Stimulated activated CD8-positive, alpha-beta memory T cell treated with anti-CD3 and anti-CD28 coated beads, Interleukin-15, amount 100 ng/mL, for 24 hours (primary cell): ENCODE results near the gene B4GALT7.
"Not testable (repeated sequence)": the region's sequence is repeated elsewhere in the genome, so short reads cannot be mapped to it uniquely, and the experiment has no call there.

Experiments used
- DNase-seq: peaks from one replicate; pipeline ENCODE4 v3.0.0-alpha.2; 2020; ENCODE audit warnings: low read depth

Gene B4GALT7, protein sequence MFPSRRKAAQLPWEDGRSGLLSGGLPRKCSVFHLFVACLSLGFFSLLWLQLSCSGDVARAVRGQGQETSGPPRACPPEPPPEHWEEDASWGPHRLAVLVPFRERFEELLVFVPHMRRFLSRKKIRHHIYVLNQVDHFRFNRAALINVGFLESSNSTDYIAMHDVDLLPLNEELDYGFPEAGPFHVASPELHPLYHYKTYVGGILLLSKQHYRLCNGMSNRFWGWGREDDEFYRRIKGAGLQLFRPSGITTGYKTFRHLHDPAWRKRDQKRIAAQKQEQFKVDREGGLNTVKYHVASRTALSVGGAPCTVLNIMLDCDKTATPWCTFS

DNA sequence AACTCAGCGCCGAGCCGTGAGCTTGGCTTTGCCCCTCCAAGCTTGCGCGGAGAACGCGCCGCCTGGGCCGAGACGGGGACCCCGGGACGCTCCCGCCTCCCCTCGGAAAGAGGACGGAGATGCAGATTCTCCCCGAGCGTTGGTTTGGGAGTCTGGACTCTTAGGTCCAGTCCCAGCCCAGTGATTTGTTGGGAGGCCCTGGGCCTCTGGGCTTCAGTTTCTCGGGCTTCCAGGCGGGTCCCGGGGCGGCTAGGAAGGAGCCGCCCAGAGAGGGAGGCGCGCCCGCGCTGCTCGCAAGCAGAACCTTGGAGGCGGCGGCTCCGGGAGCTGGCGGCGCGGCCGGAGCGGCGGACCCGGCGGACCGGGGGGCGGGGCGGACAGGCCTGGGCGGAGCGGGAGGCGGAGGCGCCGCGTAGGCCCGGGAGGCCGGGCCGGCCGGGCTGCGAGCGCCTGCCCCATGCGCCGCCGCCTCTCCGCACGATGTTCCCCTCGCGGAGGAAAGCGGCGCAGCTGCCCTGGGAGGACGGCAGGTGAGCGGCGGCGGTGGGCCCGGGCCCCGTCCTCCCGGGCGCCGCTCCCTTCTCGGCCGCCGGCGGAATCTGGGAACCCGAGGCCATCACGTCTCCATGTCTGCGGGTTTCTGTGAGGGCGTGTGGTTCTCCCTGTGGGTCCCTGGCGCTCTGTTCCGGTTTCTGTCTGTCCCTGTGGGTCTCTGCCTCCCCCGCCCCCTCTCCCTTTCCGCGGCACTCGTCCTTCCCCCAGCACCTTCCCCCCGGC is at the start of gene B4GALT7:
B4GALT7 (plus strand) TSS at position 402 of the 777 bp plus-strand sequence; CDS start at position 481, 79 bp downstream.
- peak; percentile 76 for DNase-seq

DNA sequence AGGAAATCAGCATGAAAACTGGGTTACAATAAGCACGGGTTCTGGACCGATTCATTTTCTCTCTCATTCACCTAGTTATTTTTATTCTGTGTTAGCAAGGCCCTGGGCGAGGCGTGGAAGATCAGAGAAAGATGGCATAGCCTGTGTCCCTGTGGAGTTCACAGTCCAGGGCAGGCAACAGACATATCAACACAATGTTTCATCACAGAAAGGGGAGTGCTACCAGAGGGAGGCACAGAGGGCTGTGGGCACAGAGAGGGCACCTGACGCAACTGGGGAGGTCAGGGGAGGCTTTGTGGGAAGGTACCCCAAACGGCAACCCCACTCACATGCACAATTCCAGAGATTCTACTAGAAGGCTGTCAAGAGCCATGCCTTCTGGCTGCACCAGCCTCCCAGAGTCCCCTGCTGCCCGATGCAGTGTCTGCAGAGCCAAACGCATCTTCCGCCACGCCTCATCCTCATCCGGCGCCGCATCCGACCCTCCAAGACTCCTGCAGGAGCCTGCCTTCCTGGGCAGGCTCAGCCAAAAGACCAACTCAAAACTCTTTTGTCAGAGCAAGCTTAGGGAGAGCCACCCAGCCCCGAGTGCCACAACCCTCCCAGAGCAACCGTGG is 47.0 kb upstream of the B4GALT7 start:
- no peak for DNase-seq

DNA sequence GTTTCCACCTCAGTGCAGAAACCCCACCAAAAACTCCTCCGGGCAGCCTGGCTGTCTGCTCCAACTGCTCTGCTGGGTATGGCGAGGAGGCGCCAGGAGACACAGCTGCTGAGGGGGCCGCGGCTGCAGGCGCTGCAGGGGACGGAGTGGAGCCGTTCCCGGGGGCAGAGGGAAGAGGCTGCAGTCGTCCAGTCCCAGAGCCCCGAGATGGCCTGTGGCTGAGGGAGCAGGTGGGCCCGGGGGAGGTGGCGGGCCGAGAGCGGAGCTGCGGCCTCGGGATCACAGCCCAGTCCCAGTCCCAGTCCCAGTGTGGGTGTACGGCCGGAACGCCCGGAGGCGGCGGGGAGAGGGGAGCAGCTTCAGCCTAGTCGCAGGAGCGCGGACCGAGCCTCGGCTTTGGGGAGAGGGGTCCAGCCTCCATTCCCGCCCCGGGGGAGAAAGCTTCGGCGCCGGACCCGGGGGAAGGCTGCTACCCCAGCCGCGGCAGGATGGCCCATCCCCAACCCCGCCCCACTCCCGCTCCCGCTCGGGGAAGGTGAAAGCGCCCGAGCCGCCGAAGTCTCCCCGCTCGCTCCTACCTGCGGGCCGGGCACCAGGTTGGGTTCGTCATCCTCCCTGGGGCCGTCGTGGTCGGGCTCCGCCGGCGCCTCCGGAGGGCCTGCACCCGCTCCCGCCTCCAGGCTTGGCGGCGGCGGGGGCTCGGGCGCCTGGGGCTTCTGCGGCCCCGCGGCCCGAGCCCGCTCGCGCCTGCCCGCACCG is 46.1 kb upstream of the B4GALT7 start:
- peak; percentile 22 for DNase-seq

DNA sequence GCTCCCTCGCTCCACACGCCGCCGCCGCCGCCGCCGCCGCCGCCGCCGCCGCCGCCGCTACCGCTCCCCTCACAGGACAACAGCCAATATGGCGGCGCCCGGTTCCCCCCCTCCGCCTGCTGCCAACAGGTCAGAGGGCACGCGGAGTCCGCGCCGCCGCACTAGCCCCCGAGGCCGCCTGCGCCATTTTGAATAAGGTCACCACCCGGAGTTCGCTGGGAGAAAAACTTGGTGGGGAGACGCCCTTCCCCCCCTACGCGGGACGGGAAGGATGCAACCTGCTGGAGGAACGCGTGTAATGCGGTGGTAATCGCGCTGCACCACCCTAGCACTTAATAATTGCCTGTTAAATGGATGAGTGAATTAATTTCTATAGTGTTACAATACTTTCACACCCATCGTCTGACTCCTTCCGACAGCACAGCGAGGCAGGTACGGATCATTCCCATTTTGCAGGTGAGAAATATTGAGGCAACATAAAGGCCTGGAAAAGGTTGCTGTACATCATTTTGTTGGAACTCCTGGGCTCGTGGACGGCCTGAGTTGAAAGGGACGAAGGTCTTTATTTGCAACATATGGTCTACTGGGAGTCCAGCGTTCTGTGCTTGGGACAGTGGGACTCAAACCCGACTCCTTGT is 45.3 kb upstream of the B4GALT7 start, which contains the start of gene FAM193B:
FAM193B (minus strand) TSS at position 90 of the 638 bp plus-strand sequence. CDS start 105 bp downstream, outside the sequence.
- peak; percentile 90 for DNase-seq

DNA sequence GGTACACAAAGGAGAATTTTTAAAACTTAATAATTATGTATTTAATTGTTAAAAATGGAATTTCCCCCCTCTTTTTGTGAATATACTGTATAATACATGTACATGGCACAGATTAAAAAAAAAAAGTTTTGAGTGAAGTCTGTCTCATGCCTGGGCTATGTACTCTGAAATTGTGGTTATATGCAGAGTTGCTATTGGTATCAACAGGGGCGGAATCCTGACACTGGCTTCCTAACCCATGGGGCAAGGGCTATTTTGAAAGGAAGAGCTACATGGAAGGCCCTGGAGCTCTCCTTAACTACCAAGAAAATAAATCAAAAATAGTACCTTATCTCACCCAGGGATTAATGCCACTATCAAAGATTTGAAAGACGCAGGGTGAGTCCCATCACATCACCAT is 44.7 kb upstream of the B4GALT7 start:
- DNase-seq: no peak

DNA sequence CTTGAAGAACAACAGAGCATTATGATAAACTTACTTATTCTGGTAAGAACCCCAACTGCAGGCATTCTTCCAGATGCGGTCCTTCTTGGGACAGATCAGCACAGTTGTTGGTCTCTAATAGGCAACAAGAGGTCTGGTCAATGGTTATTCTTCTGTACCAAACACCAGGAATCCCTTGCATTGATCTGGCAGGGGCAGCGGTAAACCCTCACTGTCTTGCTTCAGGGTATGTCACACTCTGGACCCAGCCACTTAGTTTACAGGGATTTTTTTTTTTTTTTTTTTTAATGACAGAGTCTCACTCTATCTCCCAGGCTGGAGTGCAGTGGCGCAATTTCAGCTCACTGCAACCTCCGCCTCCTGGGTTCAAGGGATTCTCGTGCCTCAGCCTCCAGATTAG is 44.3 kb upstream of the B4GALT7 start:
- DNase-seq: no peak

DNA sequence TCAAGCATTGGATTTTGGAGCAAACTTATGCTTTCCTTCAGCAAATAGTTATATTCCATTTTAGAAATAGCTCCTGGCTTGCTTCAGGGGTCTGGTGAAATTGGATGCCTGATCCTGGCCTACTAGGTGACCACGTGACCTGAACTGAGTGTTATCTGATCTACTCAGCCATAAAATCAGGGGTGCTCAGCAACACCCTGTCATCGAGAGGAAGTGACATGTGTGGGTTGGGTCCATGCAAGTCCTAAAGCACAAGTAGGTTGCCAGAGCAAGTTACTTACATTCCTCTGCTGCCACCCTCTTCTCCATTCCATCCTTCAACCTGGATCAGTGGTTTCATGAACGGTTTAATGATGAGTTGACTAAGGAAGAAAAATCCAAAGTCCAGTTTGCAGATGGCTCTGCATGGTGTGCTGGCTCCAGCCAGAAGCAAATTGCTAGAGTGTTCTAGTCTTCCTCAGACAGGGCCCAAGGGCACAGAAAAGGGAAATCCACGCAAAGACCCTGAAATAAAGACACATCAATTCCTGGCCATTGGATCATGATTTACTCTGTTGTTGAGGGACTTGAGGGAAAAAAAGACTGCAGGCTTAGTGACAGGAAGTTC is 42.8 kb upstream of the B4GALT7 start:
- DNase-seq: no peak

DNA sequence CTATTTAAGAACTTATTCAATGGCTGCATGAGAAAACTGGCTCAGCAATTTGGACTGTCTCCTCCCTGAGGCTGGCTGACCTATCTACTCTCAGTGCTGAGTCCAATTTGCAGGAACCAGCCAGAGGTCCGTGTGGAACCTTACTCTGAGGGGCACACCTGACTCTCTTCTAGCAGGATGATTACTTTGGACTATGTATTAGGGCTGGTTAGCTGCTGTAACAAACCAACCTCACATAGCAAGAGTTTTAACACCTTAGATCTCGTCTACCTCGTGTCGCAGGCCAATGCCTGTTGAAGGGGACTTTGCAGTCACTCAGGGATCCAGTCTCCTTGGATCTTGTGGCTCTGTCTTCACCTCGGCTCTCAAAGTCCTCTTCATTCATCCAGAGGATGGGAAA is 42.1 kb upstream of the B4GALT7 start:
- DNase-seq: no peak

DNA sequence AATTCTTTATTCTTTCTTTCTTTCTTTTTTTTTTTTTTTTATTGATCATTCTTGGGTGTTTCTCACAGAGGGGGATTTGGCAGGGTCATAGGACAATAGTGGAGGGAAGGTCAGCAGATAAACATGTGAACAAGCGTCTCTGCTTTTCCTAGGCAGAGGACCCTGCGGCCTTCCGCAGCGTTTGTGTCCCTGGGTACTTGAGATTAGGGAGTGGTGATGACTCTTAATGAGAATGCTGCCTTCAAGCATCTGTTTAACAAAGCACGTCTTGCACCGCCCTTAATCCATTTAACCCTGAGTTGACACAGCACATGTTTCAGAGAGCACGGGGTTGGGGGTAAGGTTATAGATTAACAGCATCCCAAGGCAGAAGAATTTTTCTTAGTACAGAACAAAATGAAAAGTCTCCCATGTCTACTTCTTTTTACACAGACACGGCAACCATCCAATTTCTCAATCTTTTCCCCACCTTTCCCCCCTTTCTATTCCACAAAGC is 40.4 kb upstream of the B4GALT7 start:
- DNase-seq: not testable (repeated sequence)

DNA sequence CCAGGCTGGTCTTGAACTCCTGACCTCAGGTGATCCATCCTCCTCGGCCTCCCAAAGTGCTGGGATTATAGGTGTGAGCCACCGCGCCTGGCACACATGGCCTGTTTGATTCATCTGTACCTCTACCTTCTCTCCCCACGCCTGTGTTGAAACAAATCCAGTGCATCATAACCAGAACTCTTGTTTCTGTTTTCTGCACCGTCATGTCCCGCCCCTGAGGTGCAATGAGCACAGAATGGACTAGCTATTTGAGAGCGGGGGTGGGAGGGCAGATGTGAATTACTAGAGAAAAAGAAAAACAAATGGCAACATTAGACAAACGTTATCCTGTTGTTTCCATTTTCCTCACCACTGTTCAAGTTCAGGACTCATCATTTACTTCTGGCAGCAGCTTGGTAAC is 34.9 kb upstream of the B4GALT7 start:
- no peak for DNase-seq

DNA sequence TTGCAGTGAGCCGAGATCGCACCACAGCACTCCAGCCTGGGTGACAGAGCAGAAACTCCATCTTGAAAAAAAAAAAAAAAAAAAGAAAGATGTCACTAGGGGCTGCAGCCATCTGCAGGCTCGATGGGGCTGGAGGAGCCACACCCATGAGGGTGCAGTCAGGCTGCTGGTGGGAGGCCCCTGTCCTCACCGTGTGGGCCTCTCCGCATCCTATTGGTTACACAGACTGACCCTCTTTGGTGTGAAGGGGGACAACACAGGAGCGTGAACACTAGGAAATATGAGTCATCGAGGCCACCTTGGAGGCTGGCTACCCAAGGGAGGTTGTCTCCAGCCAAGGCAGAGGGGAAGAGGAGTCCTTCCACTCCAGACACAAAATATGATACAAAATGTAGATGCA is 31.6 kb upstream of the B4GALT7 start:
- no peak for DNase-seq

DNA sequence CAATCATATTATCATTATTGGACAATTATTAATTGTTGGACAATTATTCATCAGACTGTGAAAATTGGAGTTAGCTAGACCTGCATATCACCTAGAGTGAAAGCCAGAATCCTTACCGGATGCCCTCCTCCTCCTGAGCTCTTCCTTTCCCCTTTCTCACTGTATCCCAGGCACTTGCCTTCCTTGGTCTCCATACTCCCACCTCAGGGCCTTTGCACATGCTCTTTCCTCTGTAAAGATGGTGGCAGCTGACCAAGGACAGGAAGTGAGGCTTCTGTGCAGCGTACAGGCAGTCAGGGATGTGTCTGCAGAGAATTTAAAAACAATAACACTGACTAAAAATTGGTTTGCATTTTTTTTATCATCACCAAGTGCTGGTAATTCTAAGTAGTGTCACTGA is 30.0 kb upstream of the B4GALT7 start:
- no peak for DNase-seq

DNA sequence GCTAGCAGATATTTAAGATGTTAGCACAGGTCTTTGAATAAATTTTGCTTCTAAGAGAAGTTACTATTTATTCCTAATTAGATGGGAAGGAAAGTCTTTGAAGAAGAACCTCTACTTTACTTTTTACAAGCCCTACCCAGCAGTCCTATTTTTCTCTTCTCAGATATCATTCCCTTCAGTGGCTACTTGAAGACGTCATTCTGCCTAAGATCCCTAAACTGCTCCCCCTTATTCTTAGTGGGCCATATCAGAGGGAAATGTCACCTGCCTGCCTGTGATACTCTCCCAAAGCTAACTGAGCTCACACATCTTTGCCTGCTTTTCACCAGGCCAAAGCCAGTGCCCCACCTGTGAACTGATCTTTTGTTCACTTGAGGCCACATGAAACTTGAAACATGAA is 24.4 kb upstream of the B4GALT7 start:
- DNase-seq: no peak

DNA sequence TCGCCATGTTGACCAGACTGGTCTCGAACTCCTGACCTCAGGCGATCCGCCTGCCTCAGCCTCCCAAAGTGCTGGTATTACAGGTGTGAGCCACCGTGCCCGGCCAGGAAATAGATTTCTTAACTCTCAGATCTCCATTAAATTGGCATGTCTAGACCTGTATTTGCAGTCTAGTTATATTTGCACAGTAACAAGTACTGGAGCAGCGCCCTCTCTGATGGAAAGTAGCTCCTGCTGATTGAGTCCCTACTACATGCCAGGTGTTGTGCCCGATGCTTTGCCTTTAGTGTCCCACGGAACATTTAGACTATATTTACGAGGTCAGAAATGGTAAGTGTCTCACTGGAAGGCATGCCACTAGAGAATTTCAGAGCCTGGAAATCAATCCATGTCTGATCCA is 23.8 kb upstream of the B4GALT7 start:
- no peak for DNase-seq

DNA sequence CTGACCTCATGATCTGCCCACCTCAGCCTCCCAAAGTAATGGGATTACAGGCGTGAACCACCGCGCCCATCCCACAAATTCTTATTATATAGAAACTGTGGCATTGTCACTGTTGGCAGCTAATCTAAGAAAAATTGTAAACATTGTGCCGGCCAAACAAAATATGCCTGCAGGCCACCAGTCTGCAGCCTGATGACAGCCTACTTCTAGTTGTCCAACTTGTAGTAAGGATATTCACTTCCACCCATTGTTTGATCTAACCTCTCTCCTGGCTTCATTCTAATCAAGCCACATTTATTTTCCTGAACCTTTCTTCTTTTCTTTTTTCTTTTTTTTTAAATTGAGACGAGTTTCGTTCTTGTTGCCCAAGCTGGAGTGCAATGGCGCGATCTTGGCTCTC is 21.6 kb upstream of the B4GALT7 start:
- no peak for DNase-seq

DNA sequence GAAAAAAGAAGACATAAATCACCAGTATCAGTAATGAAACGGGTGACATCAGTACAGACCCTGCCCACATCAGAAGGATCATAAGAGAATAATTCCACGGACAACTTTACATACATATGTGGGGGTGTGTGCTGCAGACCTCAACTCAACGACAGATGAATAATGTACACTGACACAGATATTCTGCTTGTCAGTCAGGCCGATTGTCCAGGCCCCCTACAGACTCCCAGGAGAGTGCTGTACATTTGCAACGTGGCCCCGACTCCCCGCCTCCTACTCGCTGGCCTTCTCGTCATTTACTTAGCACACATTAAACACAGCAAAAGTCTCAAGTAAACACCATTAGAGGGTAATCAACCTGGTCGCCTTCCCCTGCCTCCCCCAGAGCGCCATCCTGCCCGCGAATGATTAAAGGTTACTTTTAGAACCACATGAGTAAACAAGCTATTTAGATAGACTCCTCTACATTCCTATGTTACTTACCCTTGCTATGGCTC is 11.5 kb upstream of the B4GALT7 start:
- DNase-seq: no peak

DNA sequence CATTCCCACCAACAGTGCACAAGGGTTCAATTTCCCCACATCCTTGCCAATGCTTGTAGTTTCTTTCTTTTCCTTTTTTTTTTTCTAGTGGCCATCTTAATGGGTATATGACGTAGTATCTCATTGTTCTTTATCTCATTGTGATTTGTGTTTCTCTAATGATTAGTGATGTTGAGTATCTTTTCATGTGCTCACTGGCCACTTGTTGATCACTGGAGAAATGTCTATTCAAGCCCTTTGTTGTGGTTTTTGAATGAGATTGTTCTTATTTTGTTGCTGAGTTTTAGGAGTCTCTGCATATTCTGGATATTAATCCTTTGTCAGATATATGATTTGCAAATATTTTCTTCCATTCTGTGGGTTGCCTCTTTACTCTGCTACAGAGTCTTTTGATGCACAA is 9.5 kb upstream of the B4GALT7 start:
- DNase-seq: no peak

DNA sequence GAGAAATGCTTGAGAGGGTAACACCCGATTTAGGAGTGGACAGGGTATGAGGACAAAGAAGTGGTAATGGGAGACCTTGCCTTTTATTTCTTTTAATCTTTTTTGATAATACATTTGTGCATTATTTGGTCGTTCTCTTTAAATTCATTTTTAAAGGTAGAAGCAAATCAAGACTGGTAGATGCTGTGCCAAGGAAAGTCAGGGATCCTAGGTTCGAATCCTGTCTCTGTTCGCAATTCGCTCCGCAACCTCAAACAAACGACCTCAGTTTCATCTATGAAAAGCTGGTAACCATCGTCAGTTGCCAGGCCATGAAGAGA is 8.3 kb upstream of the B4GALT7 start:
- no peak for DNase-seq

DNA sequence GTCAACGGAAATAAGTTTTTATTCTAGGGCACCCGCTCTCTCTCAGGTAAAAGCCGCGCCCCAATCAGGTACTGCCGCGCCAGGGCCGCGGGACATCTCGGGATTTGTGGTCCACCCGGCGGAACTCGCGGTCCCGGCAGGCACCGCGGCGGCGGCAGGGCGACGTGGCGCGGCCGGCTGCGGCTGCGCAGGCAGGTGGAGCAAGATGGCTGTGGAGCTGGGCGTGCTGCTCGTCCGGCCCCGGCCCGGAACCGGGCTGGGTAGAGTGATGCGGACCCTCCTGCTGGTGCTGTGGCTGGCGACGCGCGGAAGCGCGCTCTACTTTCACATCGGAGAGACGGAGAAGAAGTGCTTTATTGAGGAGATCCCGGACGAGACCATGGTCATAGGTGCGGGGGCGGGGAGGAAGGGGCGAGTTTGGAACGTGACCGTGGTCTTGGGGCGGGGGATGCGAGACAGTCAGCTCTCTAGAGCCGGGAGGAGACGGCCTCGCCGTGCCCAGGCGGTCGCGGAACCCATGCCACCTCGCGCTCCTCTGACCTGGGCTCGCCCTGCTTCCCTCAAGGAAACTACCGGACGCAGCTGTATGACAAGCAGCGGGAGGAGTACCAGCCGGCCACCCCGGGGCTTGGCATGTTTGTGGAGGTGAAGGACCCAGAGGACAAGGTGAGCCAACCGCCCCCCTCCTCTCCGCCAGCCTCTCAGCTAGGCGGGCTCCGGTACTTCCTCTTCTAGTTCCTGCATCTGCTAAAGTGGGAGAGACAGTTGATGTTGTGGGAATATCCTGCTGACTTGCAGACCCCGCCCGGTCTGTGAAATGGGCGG is 7.7 kb upstream of the B4GALT7 start, which contains the start of gene TMED9:
TMED9 (plus strand) TSS at position 194 of the 825 bp plus-strand sequence; CDS start at position 206, 12 bp downstream.
- peak; percentile 72 for DNase-seq

DNA sequence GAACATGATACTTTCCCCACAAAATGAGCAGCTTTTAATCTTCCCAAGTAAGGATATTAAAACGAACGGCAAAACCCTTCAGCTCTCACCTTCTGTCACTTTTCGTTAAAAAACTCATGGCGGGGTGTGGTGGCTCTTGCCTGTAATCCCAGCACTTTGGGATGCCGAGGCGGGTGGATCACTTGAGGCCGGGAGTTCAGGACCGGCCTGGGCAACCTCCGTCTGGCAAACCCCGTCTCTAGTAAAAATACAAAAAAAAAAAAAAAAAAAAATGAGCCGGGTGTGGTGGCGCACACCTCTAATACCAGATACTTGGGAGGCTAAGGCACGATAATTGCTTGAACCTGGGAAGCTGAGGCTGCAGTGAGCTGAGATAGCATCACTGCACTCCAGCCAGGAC is 7.0 kb upstream of the B4GALT7 start:
- DNase-seq: no peak
